Breast epithelium (tissue), 4 donors: ENCODE data around the gene EIF2B5. TPM values are rescaled to one million over a fixed set of nuclear protein-coding genes. Genes with fewer than 3 reads are reported as not detected.
"Not testable (repeated sequence)": the region's sequence is repeated elsewhere in the genome, so short reads cannot be mapped to it uniquely, and the experiment has no call there.

ENCODE experiments used
- DNase-seq, 2 donors: peaks; one replicate each; pipeline ENCODE4 v3.0.0-alpha.2; 2019; ENCODE audit warnings: low spot score in 2 of 2
- H3K27ac ChIP-seq, 2 donors: fragments of 200-600 bp; sonication (generic) in 1 of 2; one replicate each; pipeline ENCODE4 v1.5.1; 2016 to 2019; ENCODE audit warnings: mild to moderate bottlenecking in 1 of 2
- H3K27me3 ChIP-seq, 2 donors: fragments of 200-600 bp; sonication (generic) in 1 of 2; one replicate each; pipeline versions ENCODE4 v1.5.1 to v1.6.0; 2017 to 2019; ENCODE audit warnings: control low read depth in 1 of 2, mild to moderate bottlenecking in 1 of 2
- H3K36me3 ChIP-seq: fragments of 200-600 bp; one replicate; pipeline ENCODE4 v1.5.1; 2019
- H3K4me1 ChIP-seq, 2 donors: fragments of 200-600 bp; sonication (generic); one replicate each; pipeline ENCODE4 v1.5.1; 2016 to 2019; ENCODE audit warnings: control low read depth in 1 of 2
- H3K4me3 ChIP-seq, 3 donors: fragments of 200-600 bp; sonication (generic); 1 replicate in 2 of 3; 2 replicates in 1 of 3; pipeline ENCODE4 v1.5.1; 2016 to 2019; ENCODE audit warnings: mild to moderate bottlenecking in 3 of 3, moderate library complexity in 2 of 3
- H3K9me3 ChIP-seq, 2 donors: fragments of 200-600 bp; sonication (generic) in 1 of 2; one replicate each; pipeline ENCODE4 v1.5.1; 2016 to 2019; ENCODE audit warnings: control low read depth in 1 of 2
- POLR2A ChIP-seq: fragments of 450-650 bp; IDR thresholded peaks from one replicate; pipeline ENCODE4 v1.6.1; 2016; ENCODE audit warnings: antibody characterized with exemption, mild to moderate bottlenecking, moderate library complexity
- POLR2AphosphoS5 ChIP-seq, 3 donors: sonication (generic); formaldehyde crosslinking; IDR thresholded peaks; one replicate each; pipeline ENCODE4 v1.6.1; 2017; ENCODE audit warnings: antibody characterized with exemption in 3 of 3
- intact Hi-C: fragments of 100-400 bp; cut with DNase I; formaldehyde crosslinking; loops from one replicate; pipeline ENCODE4 v1.15.1; 2023; ENCODE audit warnings: low total_unique reads
- total RNA-seq, 3 donors: library from RNA; depleted of rRNA; stranded (reverse); fragments of >200 nt; gene quantifications; one replicate each; pipeline ENCODE4 v1.1.0, GENCODE V29; 2016
- TF ChIP-seq, protein P1 (sequence below), 3 donors: fragments of 450-650 bp; IDR thresholded peaks; one replicate each; pipeline ENCODE4 v1.5.1; 2016 to 2017; ENCODE audit warnings: antibody characterized with exemption in 3 of 3, mild to moderate bottlenecking in 3 of 3, moderate library complexity in 3 of 3

Gene EIF2B5
- total RNA-seq, 3 donors from 2014 or later: 37.3 to 62.3 (median 50.1) TPM

GRCh38 chr3:184155644-184156521 lies 20.7 kb downstream of the EIF2B5 start:
- Histone ChIP-seq H3K27ac (peak overlapping the region; percentile 88 to 97), H3K27me3 (no peaks in the 10 kb centered on the region), H3K36me3 (no peaks in the 10 kb centered on the region), H3K4me3 (peak overlapping the region; percentile 88 to 99 (median 91)), H3K4me1 (peaks cover 0 to 5% of the 10 kb centered on the region in 2 donors), H3K9me3 (no peaks in the 10 kb centered on the region)
- TF ChIP-seq POLR2A: no peak
- no peak for TF ChIP-seq POLR2AphosphoS5 (IDR thresholded peaks at IDR 0.05)
- TF ChIP-seq, protein P1, sequence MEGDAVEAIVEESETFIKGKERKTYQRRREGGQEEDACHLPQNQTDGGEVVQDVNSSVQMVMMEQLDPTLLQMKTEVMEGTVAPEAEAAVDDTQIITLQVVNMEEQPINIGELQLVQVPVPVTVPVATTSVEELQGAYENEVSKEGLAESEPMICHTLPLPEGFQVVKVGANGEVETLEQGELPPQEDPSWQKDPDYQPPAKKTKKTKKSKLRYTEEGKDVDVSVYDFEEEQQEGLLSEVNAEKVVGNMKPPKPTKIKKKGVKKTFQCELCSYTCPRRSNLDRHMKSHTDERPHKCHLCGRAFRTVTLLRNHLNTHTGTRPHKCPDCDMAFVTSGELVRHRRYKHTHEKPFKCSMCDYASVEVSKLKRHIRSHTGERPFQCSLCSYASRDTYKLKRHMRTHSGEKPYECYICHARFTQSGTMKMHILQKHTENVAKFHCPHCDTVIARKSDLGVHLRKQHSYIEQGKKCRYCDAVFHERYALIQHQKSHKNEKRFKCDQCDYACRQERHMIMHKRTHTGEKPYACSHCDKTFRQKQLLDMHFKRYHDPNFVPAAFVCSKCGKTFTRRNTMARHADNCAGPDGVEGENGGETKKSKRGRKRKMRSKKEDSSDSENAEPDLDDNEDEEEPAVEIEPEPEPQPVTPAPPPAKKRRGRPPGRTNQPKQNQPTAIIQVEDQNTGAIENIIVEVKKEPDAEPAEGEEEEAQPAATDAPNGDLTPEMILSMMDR (IDR thresholded peaks at IDR 0.05): no peak
- DNase-seq: peak in 1 of 2 donors; percentile 61
- intact Hi-C loops: no loop called here

DNA sequence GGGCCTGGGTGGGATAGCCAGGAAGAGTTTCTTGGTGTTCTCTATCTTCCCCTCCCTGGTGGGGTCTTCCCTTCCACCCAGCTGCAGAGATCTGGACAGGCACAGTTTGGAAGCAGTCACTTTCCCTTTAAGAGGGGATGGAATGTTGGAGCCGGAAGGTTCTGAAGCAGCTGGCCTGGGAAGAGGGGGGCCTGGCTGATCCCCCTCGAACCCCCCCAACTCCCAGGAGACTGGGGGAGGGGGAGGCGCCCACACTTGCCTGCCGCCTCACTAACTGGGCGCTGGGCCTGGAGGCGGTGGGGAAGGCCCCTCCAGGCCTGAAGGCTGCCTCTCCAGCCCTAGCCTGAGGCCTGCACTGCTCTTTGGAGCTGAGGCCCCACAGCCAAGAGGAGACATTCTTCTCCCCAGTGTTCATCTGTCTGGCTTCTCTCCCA lies 21.4 kb downstream of the EIF2B5 start:
- H3K27me3 ChIP-seq: no peaks in the 10 kb centered on the region
- no peak for DNase-seq
- intact Hi-C loops: no loop called here

GRCh38 chr3:184157206-184157605 lies 22.0 kb downstream of the EIF2B5 start:
- H3K27me3 ChIP-seq: no peaks in the 10 kb centered on the region
- no peaks in the 10 kb centered on the region for H3K9me3 ChIP-seq
- peak overlapping the region; percentile 88 to 99 (median 91) for H3K4me3 ChIP-seq
- intact Hi-C loops: no loop called here
- no peaks in the 10 kb centered on the region for H3K36me3 ChIP-seq
- H3K4me1 ChIP-seq: peaks cover 0 to 13% of the 10 kb centered on the region in 2 donors
- no peak for DNase-seq
- peak overlapping the region; percentile 88 to 97 for H3K27ac ChIP-seq
- TF ChIP-seq POLR2AphosphoS5 (IDR thresholded peaks at IDR 0.05) (no peak), POLR2A (no peak)
- TF ChIP-seq, protein P1 (IDR thresholded peaks at IDR 0.05): no peak

More for the DNA sequence above, 21.4 kb downstream of the EIF2B5 start:
- peak overlapping the region; percentile 88 to 99 (median 91) for H3K4me3 ChIP-seq
- TF ChIP-seq POLR2AphosphoS5 (IDR thresholded peaks at IDR 0.05) (no peak), POLR2A (no peak)
- TF ChIP-seq, protein P1 (IDR thresholded peaks at IDR 0.05): no peak
- no peaks in the 10 kb centered on the region for H3K36me3 ChIP-seq
- H3K9me3 ChIP-seq: no peaks in the 10 kb centered on the region
- H3K4me1 ChIP-seq: peaks cover 0 to 10% of the 10 kb centered on the region in 2 donors
- peak overlapping the region; percentile 88 to 97 for H3K27ac ChIP-seq

GRCh38 chr3:184158404-184158803 lies 23.2 kb downstream of the EIF2B5 start:
- H3K4me3 ChIP-seq: no peak overlapping the region
- no peaks in the 10 kb centered on the region for H3K27me3 ChIP-seq
- no peak overlapping the region for H3K27ac ChIP-seq
- H3K36me3 ChIP-seq: no peaks in the 10 kb centered on the region
- no peaks in the 10 kb centered on the region for H3K9me3 ChIP-seq
- TF ChIP-seq, protein P1 (IDR thresholded peaks at IDR 0.05): no peak
- peaks cover 0 to 13% of the 10 kb centered on the region in 2 donors for H3K4me1 ChIP-seq
- DNase-seq: no peak
- intact Hi-C loops: no loop called here

DNA sequence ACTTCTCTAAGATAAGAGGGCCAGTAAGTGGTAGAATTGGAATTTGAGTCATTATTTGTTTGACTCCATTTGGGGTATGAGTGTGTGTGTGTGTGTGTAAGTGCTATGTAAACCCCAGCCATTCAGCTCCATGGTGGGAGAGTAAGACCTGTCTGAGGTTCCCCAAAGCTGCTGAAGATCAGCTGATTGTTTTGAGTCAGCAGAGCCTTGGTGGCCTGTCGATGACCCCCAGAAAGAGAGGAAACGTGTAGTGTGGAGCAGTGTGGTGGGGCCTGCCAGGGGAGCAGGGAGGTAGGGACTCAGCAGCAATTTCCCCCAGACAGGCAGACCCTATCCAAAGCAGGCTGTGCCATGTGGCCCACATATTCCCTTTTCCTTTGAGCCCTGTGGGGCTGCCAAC lies 25.3 kb downstream of the EIF2B5 start:
- Histone ChIP-seq H3K4me1 (peaks cover 0 to 13% of the 10 kb centered on the region in 2 donors), H3K27ac (peak overlapping the region; percentile 58 to 77), H3K4me3 (no peak overlapping the region), H3K36me3 (no peaks in the 10 kb centered on the region), H3K9me3 (no peaks in the 10 kb centered on the region), H3K27me3 (no peaks in the 10 kb centered on the region)
- intact Hi-C loops: no loop called here
- DNase-seq: no peak
- TF ChIP-seq, protein P1 (IDR thresholded peaks at IDR 0.05): no peak
- TF ChIP-seq POLR2A: no peak
- no peak for TF ChIP-seq POLR2AphosphoS5 (IDR thresholded peaks at IDR 0.05)

DNA sequence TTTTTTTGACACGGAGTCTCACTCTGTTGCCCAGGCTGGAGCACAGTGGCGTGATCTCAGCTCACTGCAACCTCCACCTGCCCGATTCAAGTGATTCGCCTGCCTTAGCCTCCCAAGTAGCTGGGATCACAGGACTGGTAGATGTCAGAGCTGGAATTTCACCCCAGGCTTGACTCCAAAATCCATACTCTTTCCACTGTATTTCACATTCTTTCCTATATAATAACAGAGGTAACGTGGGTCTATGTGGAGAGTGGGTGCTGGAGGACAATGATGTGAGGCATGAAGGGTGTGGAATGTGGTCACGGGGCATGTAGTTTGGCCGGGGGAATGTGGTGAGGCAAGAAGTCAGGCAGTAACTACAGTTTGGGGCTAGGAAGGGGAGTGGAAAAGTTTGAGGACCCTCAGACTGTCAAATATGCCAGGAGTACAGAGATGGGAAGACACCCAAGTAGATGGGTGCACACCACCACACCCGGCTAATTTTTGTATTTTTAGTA lies 27.5 kb downstream of the EIF2B5 start:
- H3K27ac ChIP-seq, H3K4me3 ChIP-seq, DNase-seq, H3K36me3 ChIP-seq, intact Hi-C loops, H3K27me3 ChIP-seq, H3K9me3 ChIP-seq: not testable (repeated sequence)
- H3K4me1 ChIP-seq: peaks cover 0 to 12% of the 10 kb centered on the region in 2 donors
